HG02610 (cell line): ENCODE results near the gene CCNC.
"Not testable (repeated sequence)": the region's sequence is repeated elsewhere in the genome, so short reads cannot be mapped to it uniquely, and the experiment has no call there.

Experiments used
- ATAC-seq: cut with Tn5 transposase; IDR thresholded peaks from one replicate; pipeline ENCODE4 v1.9.1; 2021; ENCODE audit warnings: mild to moderate bottlenecking, moderate library complexity; ENCODE audit not compliant: unreplicated experiment

CCNC gene

GRCh38 chr6:99603421-99604165 is 35.1 kb upstream of the CCNC start:
- peak; percentile 51 for ATAC-seq

- peak; percentile 1 for ATAC-seq
Observed at GRCh38 chr6:99602520-99603420, 34.3 kb upstream of the CCNC start.

- not testable (repeated sequence) for ATAC-seq
Observed at GRCh38 chr6:99594696-99595095, 26.2 kb upstream of the CCNC start.

- no peak for ATAC-seq
Observed at GRCh38 chr6:99592900-99593299, 24.4 kb upstream of the CCNC start.

- ATAC-seq, result no peak
Observed at GRCh38 chr6:99591673-99592364, 23.4 kb upstream of the CCNC start.

- no peak for ATAC-seq
Observed at GRCh38 chr6:99590728-99591672, 22.5 kb upstream of the CCNC start.

- ATAC-seq, result no peak
Observed at GRCh38 chr6:99589907-99590493, 21.5 kb upstream of the CCNC start.

- ATAC-seq, result peak; percentile 25
Observed at GRCh38 chr6:99589290-99589672, 20.8 kb upstream of the CCNC start.

- peak; percentile 96 for ATAC-seq
Observed at GRCh38 chr6:99588618-99589289, 20.3 kb upstream of the CCNC start.

GRCh38 chr6:99587792-99588191 is 19.3 kb upstream of the CCNC start:
- ATAC-seq, result no peak

GRCh38 chr6:99579781-99580180 is 11.3 kb upstream of the CCNC start:
- ATAC-seq, result no peak

GRCh38 chr6:99575544-99576227 is 7.2 kb upstream of the CCNC start:
- no peak for ATAC-seq

GRCh38 chr6:99573980-99574617 is 5.6 kb upstream of the CCNC start:
- no peak for ATAC-seq

GRCh38 chr6:99563056-99563723 is 5.3 kb downstream of the CCNC start:
- no peak for ATAC-seq

GRCh38 chr6:99560668-99561067 is 7.8 kb downstream of the CCNC start:
- no peak for ATAC-seq

GRCh38 chr6:99559057-99559456 is 9.4 kb downstream of the CCNC start:
- ATAC-seq, result no peak

GRCh38 chr6:99553888-99554287 is 14.6 kb downstream of the CCNC start:
- no peak for ATAC-seq
